Astrocyte of the hippocampus (primary cell): ENCODE results near the gene POLD4.

Source experiments
- DNase-seq: peaks from one replicate; pipeline ENCODE4 v3.0.0; 2011; ENCODE audit warnings: low read depth, low spot score

Gene POLD4

GRCh38 chr11:67389477-67389876, 36.1 kb upstream of the POLD4 start:
- peak; percentile 50 for DNase-seq

- no peak for DNase-seq
These were observed 34.2 kb upstream of the POLD4 start for GRCh38 chr11:67387518-67387917.

GRCh38 chr11:67387069-67387468, 33.7 kb upstream of the POLD4 start:
- no peak for DNase-seq

- DNase-seq = peak; percentile 94
These were observed 31.6 kb upstream of the POLD4 start for GRCh38 chr11:67384851-67385366.

- DNase-seq = peak; percentile 89
These were observed 29.2 kb upstream of the POLD4 start for GRCh38 chr11:67382276-67383136.

GRCh38 chr11:67381244-67381972, 28.1 kb upstream of the POLD4 start:
- no peak for DNase-seq

GRCh38 chr11:67379061-67380058, 26.0 kb upstream of the POLD4 start:
- DNase-seq = peak; percentile 52

GRCh38 chr11:67378544-67378943, 25.2 kb upstream of the POLD4 start:
- DNase-seq = no peak

GRCh38 chr11:67376873-67377808, 23.8 kb upstream of the POLD4 start:
- no peak for DNase-seq

GRCh38 chr11:67376063-67376820, 22.9 kb upstream of the POLD4 start:
- no peak for DNase-seq

GRCh38 chr11:67375320-67376055, 22.1 kb upstream of the POLD4 start:
- DNase-seq = peak; percentile 66

GRCh38 chr11:67374571-67375281, 21.4 kb upstream of the POLD4 start:
- peak; percentile 80 for DNase-seq

GRCh38 chr11:67373648-67374570, 20.6 kb upstream of the POLD4 start:
- DNase-seq = peak; percentile 98

GRCh38 chr11:67372993-67373647, 19.8 kb upstream of the POLD4 start, which contains the start of gene CLCF1:
CLCF1 (minus strand) TSS chr11:67373598; CDS start chr11:67373539, 59 bp downstream.
- DNase-seq = peak; percentile 82

GRCh38 chr11:67372321-67372992, 19.1 kb upstream of the POLD4 start:
- no peak for DNase-seq

GRCh38 chr11:67371911-67372320, 18.6 kb upstream of the POLD4 start:
- no peak for DNase-seq
